NOMO-1 treated with dmso at 0.1 percent for 144 hours (cell line): ENCODE measurements around the gene SLC6A17.

Source experiments
- DNase-seq: peaks from one replicate; lab custom pipeline; 2025; ENCODE audit not compliant: unreplicated experiment; lab: John Stamatoyannopoulos, UW

SLC6A17 gene

DNA sequence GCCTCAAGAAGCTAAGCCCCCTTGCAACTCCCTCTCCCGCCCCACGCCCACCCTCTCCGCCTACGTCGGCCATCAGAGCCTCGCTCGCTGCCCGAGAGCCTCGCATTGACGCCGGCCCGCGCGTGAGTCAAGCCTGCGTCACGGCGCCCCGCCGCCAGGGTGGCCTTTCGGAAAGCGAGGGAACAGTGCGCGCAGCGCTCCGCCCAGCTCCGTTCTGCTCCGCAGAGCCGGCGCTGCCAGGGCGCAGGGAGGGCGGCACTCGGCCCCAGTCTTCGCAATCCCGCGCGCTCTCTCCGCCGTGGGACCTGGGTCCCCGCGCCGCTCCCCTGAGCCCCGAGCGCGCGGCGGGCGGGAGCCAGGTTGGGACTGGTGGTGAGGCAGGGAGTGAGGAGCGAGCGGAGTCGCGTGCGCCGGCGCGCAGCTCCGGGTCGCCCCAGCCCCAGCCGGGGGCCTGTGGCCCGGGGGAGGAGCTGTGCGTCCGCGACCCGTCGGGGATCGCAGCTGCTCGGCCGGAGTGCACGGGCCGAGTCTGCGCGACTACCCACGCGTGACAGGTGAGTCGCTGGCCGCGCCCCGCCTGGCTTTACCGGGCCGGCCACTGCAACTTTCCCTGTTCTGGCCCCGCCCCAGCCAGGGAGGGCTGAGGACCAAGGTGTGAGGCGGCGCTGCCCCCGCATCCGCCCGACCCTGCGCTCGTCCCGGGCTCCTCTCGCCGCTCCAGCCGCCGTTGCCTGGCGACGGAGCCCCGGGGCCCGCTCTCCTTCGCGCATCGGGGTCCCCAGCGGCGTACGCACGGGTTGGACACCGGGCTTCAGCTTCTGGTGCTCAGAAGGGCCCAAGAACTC lies at the start of gene SLC6A17:
TSS of gene SLC6A17 (plus strand) at position 165 of the 845 bp plus-strand sequence. CDS start 16,436 bp downstream, outside the sequence.
- no peak for DNase-seq

DNA sequence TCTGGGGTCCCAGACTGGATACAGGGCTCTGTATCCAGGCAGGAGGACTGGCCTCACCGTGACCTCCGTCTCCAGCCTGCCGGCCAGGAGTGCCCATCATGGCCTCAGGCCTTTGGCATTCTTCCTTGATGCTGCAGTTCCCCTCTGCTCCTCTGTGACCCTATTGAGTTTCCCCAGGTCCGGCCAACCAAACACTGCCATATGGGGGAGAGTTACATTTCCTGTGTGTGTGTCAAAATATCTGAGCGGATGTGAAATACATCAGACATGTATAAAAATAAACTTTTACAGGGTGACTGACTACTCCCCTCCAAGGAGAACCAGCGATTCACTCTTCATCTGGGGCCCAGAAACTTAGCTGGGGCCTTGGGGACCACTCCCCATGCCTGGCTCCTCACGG lies 48.2 kb upstream of the SLC6A17 start:
- no peak for DNase-seq

DNA sequence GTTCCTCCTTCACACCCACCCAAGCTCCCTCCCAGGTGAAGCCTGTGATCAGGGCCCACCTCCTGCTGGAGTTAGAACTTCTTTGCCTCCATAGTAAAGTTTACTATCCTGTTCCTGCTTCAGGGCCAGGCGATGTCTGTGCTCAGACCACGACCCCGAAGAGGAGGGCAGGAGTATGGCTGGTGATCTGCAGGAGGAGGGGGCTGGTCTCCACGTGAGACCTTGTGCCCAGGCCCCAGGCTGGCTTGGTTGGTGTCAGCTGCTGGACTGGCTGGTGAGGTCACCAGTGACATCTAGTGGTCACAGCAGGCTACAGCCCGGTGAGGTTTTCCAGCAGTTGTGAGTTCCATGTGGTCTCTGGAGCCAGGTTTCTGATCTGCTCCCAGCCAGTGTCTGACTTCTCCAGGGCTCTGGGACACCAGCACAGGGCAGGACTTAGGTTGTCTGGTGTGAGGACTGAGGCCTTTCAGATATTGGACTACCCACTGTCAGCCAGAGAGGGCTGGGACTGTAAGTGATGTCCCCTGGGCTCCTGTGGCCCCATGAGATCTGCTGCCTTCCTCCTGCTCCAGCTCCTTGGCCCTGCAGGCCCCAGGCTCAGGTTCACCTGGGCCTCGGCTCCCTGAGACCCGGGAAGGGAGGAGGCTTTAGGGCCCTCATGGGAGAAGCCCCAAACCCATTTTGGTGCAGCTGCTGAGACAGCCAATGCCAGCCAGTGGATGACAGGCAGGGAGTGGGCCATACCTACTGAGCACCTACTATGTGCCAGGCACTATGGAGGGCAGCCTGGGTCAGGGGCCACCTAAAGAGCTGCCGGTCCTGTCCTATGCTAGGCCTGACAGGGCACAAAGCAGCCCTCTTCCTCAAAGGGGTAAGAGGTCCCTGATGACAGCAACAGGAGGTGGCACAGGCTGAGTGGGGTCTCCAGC lies 44.0 kb upstream of the SLC6A17 start:
- no peak for DNase-seq

DNA sequence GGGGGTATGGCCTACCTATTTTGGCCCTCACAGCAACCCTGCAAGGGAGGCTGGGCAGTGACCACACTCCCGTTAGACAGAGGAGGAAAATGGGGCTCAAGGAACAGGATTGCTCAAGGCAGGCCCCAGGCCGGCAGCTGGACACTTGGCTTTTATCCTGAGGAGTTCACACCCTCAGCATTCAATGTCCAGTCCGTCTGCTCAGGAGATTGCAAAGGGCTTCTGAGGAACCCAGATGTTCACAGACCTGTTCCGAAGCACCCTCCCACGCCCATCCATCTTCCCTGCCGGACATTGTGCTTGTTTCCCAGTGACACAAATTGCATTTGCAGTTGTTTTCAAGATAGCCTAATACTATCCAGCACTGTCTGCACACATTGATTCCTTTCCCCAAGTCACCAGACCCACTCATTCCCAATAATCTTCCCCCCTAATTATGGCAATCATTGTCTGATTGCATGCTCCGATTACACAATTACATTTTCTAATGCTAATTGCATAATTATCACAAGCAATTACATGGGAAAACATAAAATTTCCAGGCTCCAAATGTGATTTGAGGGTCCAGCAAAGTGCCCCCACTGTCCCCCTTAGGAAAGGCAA lies 42.3 kb upstream of the SLC6A17 start:
- no peak for DNase-seq

DNA sequence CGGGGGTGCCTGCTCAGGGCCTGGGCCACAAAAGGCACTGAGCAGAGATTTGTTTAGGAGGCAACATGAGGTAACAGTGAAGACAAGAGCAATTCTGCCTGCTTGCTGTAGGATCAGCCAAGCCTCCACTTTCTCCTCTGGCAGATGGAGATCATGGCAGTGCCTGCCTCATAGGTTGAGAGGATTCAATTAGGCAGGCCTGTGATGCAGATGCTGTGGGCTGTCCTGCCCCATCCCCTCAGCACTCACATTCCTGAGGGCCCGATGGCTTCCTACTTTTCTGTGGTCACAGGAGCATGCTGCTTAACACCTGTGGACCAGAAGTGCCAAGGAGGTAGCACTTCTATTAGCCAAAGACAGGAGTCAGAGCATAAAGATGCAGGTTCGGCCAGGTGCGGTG lies 39.2 kb upstream of the SLC6A17 start:
- DNase-seq, result no peak

DNA sequence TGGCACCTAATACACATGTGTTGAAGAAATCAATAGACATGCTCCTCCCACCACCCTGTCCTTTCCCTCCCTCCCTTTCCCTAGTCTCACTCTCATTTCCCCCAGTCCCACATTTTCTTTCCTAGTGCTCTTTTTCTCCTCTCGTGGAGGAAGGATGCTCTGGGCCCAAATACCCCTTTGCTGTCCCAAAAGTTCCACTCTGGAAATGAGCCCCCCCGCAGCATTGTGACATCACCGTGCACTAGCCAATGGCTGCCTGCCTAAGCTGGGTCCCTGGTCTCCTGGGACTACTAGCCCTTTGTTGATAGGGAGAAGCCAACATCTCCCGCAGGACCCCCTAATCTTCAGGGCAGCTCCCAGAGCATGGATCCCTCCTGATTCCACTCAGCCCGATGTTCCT lies 38.2 kb upstream of the SLC6A17 start, which contains the start of gene UBL4B:
TSS of gene UBL4B (plus strand) at position 301 of the 400 bp plus-strand sequence. CDS start at position 393, 92 bp downstream.
- DNase-seq, result no peak

DNA sequence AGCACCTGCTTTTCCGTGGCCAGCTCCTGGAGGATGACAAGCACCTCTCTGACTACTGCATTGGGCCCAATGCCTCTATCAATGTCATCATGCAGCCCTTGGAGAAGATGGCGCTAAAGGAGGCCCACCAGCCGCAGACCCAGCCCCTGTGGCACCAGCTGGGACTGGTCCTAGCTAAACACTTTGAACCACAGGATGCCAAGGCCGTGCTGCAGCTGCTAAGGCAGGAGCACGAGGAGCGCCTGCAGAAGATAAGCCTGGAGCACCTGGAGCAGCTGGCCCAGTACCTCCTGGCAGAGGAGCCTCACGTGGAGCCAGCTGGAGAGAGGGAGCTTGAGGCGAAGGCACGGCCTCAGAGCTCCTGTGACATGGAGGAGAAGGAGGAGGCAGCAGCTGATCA lies 37.6 kb upstream of the SLC6A17 start:
- DNase-seq, result no peak

DNA sequence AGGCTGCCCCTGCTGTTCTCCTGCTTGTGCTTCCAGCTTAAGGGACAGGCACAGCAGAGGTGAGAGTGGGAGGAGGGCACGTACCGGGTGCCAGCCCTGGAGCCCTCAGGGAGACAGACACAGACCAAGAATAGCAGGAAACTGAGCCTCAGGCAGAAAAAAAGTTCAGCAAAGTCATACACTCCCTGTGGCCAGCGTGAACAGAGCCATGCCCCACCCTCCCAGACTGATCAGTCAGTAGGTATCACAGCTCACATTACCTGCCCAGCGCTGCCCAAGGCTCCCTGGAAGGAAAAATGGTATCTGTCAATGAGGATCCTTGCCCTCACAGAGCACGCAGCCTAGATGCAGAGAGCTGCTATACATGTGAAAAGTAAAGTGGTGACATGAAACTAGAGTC lies 36.7 kb upstream of the SLC6A17 start:
- DNase-seq, result no peak

DNA sequence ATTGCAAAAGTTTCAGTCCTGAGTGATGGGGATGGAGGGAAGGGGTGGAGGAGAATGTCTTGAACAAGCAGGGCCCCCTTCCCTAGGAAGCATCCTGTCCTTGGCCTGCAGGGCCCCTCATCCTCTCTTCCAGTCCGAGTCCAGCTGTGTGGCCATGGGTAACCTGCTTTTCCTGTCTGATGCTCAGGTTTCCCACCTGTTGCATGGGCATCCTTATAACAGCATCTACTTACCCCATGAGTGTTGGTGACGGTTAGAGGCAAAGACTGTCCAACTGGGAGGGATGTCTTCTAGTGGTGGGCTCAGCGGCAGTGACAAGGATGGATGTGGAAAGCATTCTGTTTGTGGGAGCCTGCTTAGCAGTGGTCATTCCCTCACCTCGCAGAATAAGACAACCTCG lies 36.1 kb upstream of the SLC6A17 start:
- DNase-seq, result no peak

DNA sequence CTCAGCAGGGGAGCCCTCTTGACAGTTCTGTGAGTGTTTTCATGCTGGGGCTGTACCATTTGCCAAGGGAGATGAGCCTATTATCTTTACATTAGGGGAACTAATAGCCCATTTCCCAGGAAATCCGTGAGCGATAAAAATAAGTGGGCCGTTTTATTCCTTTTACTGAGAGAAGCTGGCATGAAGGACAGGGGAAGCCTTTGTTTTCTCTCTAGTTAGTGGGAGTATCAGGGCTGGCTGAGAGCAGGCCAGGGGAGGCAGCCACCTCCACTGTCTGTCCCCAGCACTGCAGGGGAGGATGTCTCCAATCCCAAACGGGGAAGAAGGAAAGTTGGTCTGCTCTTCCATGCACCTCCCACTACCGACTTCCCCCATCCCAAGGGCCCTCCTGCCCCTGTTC lies 35.5 kb upstream of the SLC6A17 start:
- DNase-seq, result no peak

DNA sequence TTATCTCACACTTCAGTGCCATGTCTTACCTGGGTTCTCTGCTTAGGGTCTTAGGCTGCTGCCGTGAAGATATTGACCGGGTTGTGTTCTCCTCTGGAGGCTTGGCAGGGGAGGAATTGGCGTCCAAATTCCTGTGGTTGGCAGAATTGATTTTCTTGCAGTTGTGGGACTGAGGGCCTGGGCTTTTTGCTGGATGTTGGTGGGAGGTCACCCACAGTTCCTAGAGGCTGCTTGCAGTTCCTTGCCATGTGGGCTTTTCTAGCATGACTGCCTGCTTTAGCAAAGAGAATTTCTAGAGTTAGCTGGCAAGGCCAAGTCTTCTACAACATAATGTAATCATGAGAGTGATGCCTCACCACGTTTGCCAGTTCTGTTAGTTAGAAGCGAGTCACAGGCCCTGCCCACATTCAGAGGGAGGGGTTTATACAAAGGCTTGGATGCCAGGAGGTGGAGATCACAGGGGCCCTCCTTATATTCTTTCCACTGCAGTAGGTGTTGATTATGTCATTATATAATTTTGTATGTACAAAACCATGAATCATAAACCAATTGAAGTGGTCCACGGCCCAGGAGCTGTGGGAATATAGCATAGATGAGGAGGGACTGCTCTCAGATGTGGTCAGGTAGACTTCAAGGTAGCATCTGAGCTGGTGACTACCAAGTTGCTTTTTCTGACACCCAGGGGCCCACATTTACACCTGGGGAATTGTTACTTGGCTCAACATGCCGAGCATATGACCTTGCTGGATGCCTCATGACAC lies 31.5 kb upstream of the SLC6A17 start:
- DNase-seq, result no peak

DNA sequence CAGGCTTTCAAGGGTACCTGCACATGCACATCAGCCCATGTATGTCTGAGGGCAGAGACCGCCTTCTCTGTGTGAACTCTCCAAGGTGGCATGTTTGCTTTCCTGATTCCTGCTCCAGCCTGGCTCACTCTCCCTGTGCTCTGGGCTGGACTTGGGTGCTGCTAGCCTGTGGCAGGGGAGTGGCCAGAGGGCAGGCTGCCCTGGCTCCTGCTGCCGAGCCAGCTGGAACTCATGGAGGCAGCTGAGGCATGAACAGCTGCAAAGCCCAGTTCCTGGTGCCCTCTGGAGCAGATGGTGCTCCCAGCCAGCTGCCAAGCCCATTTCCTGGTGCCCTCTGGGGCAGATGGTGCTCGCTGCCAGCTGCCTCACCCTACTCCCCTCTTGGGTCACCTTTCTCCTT lies 30.5 kb upstream of the SLC6A17 start:
- no peak for DNase-seq

DNA sequence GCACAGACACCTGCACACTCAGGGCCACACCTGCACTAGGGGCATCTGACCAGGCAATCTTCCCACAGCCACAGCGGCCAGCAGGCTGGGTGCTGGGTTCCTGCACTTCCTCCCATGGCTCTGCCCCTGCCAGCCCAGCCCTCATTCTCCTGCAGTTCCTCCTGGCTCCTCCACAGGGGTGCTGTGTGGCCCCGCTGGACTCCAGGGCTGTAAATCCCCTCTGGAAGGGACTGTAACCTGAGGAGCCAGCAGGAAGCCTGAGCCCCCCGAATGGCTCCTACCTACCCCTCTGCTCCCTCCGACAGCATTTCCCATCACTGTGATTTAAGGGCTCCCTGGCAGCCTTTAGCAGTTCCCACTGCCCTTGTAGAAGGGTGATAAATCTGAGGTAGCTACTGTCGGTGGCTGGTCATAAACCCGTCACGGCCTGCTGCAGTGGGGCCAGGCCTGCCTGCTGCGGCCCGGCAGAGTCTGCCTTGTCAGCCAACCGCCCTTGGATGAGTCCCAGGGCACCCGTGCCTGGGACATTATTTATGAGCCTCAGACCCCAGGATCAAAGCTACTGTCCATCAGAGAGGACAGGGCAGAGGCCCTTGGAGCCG lies 29.2 kb upstream of the SLC6A17 start:
- DNase-seq, result no peak

DNA sequence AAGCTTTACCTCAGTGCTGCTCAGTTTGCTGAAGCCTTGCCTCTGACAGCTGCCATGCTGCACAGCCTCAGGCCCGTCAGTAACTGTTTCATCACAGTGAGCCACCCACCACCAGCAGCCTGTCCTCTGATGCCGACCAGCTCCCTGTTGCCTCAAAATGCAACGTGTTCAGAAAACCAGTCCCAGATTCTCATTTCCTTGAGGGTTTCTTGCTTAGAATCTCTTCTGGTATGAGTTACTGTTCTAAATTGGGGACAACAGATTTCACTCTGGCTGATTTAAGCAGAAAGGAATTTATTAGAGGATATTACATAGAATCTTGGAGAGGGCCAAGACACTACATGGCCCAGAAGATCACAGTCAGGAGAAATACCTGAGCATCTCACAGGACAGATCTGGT lies 27.1 kb upstream of the SLC6A17 start:
- DNase-seq, result no peak

DNA sequence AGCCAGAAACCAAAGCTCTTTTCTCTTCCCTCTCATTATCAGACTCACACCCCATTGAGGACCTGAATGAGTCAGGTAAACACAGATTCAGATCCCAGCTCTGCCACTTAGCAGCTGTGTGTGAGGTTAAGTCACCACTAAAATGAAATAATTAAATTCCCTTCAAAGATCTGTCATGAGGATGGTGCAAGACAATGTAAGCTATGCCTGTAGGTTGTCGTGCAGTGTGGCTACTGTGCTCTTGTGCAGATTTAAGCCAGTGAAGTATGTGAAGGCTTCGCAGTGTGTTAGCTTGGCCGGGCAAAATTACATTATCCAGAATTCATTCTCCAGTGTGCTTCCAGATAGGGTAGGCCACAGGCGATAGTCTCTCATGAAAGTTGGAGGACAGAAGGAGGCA lies 24.5 kb upstream of the SLC6A17 start:
- DNase-seq, result no peak

DNA sequence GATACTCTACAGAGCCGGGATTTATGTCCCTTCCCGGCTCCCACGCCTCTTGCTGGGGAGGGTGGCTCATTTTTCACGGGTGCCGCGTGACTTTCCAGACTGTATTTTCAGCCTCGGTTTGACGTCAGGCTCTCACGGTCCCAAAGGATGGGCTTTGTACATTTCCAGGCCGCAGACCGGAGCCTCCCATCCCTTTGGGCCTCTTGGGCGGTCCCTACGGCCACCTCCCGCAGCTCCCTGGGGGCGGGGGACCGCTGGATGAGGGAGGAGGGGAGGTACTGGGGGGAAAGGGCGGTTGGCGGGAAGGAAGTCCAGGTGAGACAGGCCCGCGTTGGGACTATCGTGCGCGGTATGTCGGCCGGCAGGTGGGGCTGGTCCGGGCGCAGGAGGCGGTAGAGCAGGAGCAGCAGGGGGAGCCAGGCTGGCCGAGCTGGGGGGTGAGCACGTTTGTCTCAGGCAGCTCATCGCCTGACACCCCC lies 20.1 kb upstream of the SLC6A17 start:
- no peak for DNase-seq

DNA sequence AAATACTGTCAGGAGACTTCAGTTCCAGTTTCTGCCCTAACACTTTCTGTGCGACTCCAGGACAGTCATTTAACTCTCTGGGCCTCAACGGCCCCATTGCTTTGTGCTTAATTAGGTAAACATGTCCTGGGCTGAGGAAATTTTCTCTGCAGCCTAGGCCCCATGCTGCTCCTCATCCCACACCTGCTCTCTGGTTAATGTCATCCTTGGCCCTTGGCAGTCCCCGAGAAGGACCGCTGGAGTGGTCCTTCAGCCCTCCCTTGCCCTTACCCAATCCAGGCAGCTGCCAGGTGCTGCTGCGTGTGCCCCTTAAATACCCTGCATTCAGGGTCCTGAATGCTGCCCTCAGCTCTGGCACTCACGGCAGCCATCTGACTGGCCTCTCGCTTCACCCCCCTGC lies 19.3 kb upstream of the SLC6A17 start:
- DNase-seq, result no peak

DNA sequence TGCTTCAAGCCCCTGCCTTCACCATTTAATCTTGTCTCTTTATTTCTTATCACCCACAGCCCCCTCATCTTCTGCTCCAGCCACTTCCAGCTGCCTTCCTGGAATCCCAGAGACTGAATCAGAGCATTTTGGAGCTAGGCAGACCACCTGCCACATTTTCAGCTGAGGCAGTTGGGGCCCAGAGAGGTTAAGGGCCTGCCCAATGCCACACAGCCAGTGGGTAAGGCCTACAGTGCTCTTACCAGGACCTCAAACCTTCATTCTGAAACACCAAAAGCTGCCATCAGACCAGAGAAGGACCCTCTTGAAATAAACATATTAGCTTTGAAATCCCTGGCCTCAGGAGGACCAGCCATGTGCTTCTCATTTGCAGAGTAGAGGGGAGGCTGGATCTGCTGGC lies 17.6 kb upstream of the SLC6A17 start:
- DNase-seq, result no peak

DNA sequence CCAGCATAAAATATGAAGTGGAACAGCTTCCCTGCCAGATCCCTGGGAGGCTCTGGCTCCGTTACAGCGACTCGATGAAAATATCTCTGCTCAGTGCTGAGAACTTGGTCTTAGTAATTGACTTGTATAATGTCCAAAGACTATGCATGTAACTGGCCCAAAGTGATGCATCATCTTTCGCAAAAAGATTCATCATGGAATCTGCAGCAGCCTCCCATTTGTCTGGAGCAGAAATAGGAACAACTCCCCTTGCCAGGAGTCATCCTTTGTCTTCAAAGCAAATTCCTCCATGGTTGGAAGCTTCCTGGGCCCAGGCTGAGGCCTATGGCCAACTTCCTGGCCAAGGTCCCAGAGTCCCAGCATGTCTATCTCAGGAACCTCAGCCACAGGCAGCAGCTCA lies 16.9 kb upstream of the SLC6A17 start:
- no peak for DNase-seq

DNA sequence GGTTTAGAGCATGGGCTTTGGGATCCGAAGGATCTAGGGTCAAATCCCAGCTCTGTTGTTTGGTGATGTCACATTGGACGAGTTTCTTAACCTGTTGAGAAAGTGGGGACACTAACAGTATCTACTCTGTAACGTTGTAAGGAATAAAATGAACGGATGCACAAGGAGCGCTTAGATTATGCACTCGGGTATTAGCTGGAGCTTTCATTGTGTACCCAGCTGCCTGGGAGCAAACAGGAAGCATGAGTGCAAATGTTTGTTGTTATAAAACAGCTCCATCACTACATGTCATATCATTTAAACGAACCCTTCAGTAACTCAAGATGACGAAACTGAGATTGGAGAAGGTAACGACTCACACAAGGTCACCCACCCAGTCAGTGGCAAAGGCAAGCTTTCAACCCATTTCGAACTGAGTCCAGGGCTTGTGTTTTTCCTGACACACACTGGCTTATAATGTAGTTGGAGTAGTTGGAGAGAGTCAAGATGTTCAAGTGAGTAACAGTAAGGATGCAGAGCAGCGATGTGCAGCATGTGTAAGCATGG lies 16.2 kb upstream of the SLC6A17 start:
- no peak for DNase-seq
